NCI-H2029 (cell line): ENCODE measurements around the gene VN1R5.
A peak's percentile ranks its signal among the peaks of the same experiment; 100 is the strongest.
"Not testable (repeated sequence)": the region's sequence is repeated elsewhere in the genome, so short reads cannot be mapped to it uniquely, and the experiment has no call there.

Experiments
- DNase-seq: peaks from one replicate; lab custom pipeline; 2025; lab: John Stamatoyannopoulos, UW

VN1R5 gene

DNA sequence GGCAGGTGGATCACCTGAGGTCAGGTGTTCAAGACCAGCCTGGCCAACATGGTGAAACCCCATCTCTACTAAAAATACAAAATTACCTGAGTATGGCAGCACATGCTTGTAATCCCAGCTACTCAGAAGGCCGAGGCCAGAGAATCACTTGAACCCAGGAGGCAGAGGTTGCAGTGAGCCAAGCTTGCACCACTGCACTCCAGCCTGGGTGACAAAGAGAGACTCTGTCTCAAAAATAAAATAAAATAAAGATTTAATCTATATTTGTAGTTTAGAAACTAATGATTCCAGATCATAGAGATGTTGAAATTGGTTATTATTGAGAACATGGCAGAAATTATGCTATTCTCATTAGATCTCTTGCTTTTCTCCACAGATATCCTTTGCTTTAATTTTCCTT, at the start of gene VN1R5:
VN1R5 (plus strand) TSS at position 301 of the 400 bp plus-strand sequence.
- DNase-seq, result not testable (repeated sequence)

DNA sequence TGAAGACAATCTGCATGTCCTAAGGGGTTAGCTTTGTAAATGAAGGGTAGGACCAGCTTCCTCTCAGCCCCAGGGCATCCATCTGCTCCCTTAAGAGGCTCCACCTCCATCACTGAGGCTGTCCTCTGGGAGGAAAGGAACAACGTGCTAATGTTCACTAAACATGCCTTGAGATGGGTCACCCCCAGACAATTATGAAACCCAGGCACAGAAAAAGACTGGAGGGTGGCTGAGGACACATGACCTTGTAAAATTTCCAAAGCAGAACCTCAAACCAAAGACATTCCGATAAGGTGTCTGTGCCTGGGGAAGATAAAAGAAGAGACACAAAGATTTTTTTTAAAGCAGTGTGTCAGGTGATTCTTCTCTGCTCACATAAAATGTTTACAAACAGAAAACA, 46.5 kb upstream of the VN1R5 start:
- DNase-seq, result no peak

DNA sequence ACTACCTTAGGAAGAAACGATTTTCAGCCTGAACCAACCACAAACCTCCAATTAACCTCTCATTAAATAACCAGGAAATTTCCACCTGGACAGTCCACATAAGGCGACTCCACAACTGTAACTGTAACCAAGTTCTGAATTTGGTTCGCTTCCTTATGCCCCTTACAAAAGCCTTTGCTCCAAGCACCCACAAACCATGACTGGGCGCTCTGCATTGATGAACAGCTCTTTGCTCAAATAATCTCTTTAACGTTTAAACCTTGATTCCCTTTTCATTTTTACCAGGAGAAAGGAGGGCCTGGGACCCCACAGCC, 45.9 kb upstream of the VN1R5 start:
- no peak for DNase-seq

DNA sequence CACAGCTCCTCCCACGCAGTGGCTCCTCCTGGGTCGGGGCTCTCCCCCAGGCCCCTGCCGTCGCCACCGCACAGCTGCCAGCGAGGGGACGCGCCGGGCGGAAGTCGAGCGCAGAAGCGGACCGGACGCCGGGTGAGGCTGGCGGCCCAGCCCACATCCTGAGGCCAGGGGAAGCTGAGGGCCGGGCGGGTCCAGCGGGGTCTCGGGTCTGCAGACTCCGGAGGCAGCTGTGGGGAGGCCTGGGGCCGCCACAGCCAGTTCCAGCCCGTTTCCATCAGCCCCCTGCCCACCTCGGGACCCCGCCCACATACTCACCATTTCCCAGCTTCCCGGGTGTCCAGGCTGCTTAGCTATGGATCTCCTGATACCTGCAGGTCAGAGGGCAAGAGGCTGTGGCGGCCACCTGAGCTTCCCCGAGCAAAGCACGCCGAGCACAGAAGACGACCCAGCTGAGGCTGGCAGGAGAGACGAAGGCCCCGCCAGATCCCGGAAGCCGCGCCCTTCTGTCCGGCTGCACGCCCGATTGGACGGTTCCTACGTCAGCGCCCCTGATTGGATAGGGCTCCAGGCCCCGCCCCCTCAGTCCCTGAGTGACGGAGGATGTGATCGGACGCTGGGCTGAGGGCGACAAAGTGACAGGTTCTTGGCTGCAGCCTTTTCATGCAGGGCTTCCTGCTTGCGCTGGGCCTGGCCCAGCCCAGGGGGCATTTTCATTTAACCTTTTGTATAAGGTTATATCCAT, 45.3 kb upstream of the VN1R5 start:
- peak; percentile 92 for DNase-seq

DNA sequence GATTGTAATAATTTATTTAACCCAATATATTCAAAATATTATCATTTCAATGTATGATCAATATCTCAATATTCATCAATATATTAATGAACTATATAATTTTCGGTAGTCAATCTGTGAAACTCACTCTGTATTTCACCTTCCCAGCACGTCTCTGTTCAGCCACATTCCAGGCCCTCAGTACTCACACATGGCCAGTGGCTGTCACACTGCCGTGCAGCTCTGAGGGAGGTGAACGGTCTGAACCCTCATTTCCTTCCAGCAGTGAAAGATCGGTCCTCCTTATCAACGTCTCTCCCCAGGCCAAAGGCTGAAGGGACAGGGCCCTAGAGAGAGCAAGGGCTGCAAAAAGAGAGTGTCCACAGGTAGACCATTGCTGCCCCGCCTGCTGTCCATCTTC, 44.5 kb upstream of the VN1R5 start:
- no peak for DNase-seq

DNA sequence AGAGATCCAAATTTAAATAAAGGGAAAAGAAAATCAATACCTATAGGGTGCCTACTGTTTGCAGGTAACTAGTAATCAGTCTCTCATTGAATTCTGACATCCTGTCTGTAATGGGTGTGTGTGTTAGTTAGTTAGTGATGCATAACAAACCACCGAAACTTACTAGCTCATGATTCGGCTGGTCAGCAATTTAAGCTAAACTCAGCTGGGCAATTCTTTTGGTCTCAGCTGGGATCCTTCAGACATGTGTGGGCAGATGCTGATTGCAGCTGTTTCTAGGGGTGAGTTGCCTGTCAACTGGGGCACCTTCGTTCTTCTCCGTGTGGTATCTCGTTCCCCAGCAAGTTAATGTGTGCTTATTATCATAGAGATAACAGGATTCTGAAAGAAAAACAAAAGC, 43.9 kb upstream of the VN1R5 start:
- no peak for DNase-seq

DNA sequence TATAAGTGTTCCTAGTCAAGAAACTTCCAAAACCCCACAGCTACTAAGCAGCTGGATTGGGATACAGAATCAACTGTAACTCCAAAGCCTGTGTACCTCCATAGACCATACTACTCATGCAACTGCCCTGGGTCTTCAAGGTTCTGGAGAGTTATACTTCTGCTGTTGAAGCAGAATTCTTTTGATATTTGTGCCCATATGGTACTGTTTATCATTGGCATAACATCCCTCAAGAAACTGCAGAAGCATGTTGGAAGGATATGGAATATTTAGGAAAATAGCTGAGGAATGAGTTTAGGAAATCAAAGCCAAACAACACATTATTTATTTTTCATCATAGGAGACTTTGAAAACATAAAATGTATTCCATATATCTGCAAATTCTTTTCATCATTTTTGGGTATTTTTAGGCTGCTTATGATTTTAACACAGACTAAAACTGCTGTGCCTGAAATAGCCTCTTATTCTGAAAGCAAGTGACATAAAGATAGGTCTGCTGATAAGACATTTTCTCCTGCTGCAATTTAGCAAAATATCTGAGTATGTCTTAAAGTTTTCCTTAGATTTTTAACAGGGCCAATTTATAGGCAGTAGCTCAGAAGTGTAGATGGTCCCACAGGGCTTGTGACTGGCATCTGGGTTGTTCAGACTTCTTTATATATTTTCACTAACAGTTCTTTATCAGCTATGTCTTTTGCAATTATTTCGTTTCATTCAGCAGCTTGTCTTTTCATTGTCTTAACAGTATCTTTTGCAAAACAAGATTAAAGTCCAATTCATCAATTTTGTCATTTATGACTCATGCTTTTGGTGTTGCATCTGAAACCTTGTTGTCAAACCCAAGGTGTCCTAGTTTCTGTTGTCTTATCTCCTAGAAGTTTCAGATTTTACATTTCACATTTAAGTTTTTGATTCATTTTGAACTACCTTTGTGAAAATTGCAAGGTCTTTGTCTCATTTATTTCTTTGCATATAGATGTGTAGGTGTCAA, 43.0 kb upstream of the VN1R5 start:
- no peak for DNase-seq

DNA sequence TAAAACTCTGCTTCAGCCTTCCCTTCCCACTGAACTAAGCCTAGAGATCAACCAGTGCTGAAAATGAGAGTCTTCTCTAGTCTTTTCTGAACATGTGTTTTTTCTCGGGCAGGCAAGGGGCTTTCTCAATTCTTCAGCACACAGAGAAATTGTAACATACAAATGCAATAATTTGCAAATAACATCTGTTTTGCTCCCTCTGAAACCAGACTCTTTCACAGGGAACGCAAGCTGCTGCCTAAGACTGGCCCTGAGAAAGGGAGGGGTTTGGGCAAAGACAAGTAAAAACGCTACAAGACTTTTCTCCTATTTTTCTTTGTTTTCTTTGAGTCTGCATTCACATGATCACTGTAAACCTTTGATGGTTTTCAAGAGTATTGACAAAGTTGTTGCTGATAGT, 39.6 kb upstream of the VN1R5 start:
- DNase-seq, result no peak

DNA sequence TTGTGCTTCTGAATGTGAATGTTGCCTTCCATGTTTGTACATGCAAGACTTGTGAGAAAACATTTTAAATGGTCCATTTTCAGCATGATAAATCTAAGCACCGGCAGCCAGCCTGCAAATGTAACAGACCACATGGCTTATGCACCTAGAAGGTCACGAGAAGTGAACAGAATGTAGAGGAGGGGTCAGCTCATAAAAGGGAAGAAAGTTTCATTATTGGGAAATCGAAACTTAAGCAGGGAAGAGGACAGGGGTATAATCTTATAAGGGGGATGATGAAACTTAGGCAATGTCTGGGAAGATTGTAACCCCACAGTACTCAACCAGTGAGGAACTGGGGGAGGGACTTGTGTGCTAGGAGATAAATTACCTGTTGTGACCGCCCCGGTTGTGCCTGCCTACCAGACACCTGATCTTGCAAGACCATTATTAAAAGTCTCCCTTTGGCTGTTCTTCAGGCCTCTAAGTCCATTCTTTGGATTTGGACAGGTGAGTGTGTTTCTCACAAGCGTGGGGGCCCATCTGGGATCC, 37.7 kb upstream of the VN1R5 start:
- no peak for DNase-seq

DNA sequence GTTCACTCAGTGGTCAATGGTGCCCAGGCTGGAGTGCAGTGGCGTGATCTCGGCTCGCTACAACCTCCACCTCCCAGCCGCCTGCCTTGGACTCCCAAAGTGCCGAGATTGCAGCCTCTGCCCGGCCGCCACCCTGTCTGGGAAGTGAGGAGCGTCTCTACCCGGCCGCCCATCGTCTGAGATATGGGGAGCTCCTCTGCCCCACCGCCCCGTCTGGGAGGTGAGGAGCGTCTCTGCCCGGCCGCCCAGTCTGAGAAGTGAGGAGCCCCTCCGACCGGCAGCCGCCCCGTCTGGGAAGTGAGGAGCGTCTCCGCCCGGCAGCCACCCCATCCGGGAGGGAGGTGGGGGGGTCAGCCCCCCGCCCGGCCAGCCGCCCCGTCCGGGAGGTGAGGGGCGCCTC, 35.6 kb upstream of the VN1R5 start:
- DNase-seq, result not testable (repeated sequence)

DNA sequence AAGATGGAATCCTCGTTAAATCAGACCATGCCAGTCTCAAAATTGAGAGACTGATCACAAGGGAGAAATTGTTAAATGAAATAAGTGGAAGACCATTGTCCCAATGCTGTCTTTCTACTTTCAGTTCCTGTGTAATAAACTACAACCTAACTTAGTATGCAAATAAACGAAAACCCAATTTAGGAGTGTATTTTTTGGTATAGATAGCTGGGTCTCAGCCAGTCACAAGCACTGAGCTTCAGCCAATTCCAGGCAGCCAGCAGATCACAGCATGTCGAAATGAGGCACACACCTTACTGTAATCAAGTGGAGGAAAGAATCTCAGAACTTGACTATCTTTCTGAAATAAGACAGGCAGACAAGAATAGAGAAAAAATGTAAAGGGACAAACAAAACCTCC, 33.0 kb upstream of the VN1R5 start:
- no peak for DNase-seq

DNA sequence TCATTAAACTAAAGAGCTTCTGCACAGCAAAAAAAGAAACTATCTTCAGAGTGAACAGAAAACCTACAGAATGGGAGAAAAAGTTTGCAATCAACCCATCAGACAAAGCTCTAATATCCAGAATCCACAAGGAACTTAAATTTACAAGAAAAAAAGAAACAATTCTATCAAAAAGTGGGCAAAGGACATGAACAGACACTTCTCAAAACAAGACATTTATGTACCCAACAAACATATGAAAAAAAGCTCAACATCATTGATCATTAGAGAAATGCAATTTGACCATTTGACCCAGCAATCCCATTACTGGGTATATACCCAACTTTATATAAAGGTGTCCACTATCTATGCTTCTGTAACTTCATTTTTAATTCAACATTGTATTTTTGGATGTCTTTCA, 31.1 kb upstream of the VN1R5 start:
- DNase-seq, result no peak

DNA sequence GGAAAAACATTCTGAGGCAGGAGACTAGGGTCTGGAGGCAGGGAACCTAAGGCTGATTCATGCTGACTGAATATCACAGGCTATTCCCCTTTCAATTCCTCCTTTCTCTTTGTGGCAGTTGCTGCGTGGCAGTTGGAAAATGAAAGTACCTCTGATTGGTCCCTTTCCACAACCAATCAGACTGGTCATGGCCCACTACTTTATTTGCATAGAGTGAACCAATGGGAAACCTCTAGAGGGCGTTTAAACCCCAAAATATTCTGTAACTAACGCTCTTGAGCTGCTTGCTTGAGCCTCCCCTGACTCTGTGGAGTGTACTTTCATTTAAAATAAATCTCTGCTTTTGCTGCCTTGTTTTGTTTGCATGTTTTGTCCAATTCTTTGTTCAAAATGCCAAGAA, 27.7 kb upstream of the VN1R5 start:
- no peak for DNase-seq

DNA sequence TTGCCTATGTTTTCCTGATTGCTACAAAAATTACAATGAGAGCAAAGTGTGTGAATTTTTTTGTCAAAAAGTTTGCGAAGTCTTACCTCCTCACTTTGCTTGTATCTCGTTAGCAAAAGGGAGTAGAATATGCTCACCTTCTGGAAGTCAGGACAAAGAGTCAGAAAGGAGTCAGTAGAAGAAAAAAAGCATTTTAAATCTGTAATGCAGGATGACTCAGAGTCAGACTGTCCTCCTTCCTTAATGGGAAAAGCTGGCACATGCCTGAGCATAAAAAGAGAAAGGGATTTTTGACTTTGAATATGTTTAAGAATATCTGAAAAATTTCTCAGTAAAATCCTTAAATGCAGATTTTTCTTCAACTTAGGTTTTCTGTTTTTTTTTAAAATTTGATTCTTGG, 14.2 kb upstream of the VN1R5 start:
- DNase-seq, result no peak

DNA sequence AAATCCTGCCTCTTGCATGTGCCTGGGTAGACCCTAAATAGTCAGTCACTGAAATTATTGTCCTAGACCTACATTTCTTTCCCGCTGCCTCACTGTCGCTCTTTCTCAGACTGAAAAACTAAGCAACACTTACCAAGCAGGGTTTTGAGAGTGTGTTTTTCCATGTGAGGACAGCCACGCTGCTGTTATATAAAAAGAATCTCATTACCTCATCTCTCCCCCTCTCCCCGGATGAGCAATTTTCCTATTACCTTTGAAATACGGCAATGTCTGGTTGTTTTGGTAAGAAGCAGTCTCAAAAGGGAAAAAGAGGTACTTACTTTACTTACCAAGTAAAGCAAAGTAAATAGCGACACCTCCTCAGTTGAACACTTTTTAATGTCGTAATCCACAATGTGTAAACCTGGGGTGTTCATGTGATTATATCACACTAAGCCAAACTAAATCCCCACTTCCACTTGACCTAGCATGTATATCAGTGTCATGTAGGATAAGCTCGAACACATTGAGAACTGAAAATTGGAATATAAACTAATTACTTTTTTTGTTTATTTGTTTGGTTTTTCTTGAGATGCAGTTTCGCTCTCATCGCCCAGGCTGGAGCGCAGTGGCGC, 12.2 kb upstream of the VN1R5 start:
- DNase-seq, result no peak

DNA sequence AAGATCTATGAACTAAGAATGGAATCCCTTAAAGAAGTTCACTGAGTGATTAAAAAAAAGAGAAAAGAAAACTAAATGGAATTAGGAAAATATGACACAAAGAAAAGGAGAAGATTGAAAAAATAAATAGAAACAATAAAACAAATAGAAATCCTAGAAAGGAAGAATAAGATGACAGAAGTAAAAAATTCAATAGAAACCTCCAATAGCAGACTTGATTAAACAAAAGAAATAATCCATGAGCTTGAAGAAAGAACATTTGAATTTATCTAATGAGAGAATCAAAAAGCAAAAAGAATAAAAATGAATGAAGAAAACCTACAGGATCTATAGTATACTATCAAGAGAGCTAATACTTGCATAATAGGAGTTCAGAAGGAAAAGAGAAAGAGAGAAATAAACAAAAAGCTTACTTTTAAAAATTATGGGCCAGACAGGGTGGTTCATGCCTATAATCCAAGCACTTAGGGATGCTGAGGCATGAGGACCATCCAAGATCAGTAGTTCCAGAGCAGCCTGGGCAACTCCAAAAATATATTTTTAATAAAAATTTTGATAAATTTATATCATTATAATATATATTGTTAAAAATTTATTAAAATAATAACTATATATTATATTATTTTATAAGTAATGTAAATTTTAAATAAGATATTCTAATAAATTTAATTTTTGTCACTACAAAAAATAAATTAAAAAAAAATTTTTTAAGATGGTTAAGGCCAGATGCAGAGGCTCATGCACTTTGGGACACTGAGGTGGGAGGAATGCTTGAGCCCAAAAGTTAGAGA, 9.4 kb upstream of the VN1R5 start:
- DNase-seq, result no peak

DNA sequence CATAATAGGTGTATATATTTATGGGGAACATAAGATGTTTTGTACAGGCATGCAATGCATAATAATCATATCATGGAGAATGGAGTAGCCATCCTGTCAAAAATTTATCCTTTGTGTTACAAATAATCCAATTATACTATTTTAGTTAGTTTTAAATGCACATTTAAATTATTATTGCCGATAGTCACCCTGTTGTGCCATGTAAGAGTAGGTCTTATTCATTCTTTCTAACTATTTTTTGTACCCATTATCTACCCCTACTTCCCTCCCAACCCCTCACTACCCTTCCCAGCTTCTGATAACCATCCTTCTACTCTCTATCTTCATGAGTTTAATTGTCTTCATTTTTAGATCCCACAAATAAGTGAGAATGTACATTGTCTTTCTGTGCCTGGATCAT, 8.3 kb upstream of the VN1R5 start:
- DNase-seq, result no peak

DNA sequence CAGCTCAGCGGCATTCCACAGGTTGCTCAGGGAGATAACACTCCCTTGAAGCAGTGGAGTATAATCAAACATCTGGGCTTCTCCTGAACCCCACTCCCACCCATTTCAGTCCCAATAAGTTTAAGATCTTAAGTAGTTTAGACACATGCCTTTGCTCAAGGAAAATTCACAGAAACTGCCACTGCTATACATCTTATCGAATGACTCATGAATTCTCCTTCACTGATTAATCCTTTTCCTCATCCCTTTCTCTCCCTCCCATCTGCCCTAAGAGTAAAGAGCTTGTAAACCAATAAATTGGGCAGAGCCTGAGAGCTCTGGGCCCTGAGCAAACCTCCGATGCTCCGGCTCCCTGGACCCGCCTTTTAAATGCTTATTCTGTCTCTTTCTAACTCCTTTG, 10.2 kb downstream of the VN1R5 start:
- DNase-seq, result no peak

DNA sequence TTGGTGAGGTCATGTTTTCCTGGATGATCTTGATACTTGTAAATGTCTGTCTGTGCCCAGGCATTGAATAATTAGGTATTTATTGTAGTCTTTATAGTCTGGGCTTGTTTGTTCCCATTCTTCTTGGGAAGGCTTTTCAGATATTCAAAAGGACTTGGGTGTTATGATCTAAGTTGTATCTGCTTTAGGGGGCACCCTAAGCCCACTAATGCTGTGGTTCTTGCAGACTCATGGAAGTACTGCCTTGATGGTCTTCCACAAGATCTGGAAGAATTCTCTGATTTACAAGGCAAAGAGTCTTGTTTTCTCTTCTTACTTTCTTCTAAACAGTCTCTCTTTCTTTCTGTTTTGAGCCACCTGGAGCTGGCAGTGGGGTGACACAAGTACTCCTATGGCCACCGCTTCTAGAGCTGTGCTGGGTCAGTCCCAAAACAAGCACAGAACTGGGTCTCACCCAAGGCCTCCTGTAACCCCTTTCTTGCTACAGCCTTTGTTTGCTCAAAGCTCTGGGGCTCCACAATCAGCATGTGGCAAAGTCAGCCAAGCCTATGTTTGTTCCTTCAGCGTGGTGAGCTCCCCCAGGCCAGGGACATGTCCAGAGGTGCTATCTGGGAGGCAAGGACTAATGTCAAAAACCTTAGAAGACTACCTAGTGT, 12.6 kb downstream of the VN1R5 start:
- no peak for DNase-seq

DNA sequence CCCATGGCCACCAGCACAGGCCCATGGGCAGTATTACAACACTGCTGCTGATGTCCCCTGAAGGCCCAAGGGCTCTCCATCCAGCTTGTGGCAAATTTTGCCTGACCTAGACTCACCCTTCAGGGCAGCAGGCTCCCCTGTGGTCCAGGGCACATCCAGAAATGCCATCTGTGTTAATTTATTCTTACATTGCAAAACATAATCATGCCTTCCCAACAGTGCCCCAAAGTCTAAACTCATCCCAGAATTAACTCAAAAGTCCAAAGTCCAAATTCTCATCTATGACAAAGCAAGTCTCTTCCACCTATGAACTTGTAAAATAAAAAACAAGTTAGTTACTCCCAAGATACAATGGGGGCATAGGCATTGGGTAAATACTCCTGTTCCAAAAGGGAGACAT, 13.3 kb downstream of the VN1R5 start:
- no peak for DNase-seq

DNA sequence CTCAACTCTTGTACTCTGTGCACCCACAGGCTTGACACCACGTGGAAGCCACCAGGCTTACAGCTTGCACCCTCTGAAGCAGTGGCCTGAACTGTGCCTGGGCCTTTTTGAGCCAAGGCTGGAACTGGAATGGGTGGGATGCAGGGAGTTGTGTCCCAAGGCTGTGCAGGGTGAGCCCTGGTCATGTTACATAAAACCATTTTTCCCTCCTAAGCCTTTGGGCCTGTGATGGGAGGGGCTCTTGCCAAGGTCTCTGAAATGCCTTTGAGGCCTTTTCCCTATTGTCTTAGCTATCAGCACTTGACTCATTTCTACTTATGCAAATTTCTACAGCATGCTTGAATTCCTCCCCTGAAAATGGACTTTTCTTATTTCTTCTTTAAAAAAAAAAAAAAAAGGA, 14.1 kb downstream of the VN1R5 start:
- DNase-seq, result no peak
